Stimulated activated CD4-positive, alpha-beta T cell treated with anti-CD3 and anti-CD28 coated beads, TNF-alpha, amount 100 ng/mL, for 1 hour (primary cell): ENCODE results near the gene FGL2.
"Not testable (repeated sequence)": the region's sequence is repeated elsewhere in the genome, so short reads cannot be mapped to it uniquely, and the experiment has no call there.

ENCODE experiments used
- DNase-seq, 3 donors: peaks; one replicate each; pipeline ENCODE4 v3.0.0-alpha.2; 2020; ENCODE audit warnings: low read depth in 3 of 3, low spot score in 1 of 3

Gene FGL2

DNA sequence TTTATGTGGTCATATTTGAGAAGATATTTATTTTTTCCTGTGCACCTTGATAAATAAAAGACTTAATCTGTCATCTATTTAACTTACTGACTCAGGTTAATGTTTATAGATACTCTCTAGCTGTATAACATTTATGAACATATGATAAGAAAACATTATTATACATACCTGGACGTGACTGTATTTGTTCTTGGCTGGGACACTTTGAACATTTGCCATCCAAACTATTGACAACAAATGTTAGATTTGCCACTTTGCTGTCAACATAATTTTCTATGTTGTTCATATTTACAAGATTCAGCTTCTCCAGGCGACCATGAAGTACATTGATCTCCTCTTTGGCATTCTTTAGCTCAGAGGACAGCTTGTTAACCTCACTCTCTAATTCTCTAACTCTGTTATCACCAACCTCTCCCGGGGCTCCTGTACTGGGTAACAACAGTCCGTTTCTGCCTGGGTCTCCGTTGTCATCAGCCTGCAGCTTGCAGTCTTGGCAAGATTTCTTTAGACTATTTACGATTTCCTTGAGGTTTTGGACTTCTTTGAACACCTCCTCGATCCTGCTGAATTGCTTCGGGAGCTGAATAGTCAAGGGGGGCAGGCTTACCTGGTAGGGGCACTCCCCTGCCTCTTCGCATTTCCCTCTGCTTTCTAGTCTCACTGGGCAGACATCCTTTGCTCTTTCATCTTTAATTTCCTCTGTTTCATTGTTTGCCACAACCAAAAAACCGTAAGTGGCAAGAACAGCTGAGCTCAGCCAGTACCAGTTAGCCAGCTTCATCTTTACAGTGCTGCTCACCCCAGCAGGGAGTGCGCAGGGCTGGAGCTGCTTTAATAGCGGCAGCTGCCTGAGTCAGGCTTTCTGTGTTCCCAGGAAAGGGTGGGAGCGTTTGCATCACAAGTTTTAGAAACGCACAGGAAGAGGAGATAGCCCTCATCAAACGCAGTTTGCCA is at the start of gene FGL2:
Gene FGL2 (minus strand): TSS at position 807 of the 954 bp plus-strand sequence. CDS start 26 bp downstream, at position 781.
- no peak for DNase-seq

GRCh38 chr7:77248154-77248553 is 48.5 kb upstream of the FGL2 start:
- no peak for DNase-seq

- DNase-seq, result peak; percentile 69 to 84 (median 72)
Observed at GRCh38 chr7:77247206-77247850, 47.7 kb upstream of the FGL2 start.

DNA sequence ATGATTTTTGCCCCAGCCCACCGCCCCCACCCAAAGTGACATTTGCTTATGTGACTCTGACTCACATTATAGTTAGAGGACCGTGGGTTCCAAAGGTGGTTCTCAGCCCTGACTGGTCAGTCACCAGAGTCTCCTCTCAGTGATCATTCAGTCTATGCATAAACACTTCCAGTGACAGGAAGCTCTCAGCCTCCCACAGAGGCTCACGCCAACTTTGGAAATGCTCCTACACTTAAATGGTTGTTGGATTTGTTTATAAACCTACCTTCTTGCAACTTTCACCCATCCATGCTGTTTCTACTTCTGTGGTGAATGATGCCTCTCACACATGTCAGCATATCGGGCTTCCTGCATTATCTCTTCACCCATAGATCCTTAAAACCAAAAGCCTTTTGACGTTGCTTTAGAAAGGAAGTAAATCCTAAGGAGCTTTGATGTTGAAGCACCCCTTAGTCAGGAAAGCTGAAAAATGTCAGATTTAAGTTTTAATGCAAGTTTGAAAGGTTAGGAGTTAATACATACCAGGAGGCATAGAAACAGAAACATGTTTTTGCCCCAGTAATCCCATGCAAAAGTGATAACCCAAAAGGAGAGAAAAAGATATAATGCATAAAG is 46.5 kb upstream of the FGL2 start:
- no peak for DNase-seq

DNA sequence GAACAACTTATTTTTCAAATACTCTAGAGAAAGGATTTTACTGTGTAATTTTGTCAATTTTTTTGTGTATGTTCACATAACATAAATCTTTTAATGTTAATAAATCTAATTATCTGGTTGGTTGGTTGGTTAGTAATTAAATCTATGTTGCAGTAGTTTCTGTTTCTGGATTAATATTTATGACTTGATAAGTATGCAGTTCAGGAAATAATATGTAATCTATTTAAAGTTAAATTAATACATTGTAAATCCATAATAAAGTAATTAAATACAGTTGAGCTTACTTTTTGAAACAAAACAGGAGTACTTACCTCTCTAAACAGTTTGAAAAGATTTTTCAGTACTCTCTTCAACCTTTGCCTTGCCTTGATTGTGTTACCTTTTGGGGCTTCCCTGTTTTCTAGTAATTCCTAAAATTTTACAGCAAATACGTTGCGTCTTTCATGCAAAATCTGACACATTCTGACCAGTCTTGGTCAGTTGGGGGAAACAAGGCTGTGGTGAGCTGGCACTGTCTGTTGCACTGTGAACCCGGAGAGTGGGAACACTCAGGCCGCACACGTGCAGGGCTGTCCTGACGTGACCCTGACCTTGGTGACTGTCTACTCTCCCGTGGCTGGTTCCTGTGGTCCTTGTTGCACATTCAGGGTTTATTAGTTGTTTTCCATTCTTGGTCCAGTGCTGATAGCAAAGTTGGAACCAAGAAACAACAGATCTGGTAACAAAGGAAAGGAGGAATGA is 45.6 kb upstream of the FGL2 start:
- DNase-seq, result no peak

- no peak for DNase-seq
Observed at GRCh38 chr7:77244222-77244934, 44.8 kb upstream of the FGL2 start.

DNA sequence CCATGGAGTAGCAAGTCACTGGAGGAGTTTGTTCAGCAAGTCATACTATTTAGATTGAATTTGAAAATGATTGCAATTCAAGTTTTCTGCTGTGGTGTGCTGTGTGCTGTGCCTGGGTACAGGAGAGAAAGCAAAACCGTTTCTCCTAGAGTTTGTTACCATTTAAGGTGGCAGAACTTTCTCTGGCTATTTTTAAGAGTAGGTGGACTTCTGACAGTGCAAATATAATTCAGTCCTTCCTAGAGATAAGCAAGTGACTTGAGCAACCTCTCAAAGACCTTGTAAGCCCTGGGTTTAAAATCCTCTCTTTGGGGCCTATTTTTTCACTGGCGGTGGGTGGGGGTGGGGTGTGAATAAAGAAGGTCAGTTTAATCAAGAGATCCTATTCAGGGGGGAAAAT is 42.9 kb upstream of the FGL2 start:
- no peak for DNase-seq

- DNase-seq, result no peak
Observed at GRCh38 chr7:77242068-77242467, 42.4 kb upstream of the FGL2 start.

DNA sequence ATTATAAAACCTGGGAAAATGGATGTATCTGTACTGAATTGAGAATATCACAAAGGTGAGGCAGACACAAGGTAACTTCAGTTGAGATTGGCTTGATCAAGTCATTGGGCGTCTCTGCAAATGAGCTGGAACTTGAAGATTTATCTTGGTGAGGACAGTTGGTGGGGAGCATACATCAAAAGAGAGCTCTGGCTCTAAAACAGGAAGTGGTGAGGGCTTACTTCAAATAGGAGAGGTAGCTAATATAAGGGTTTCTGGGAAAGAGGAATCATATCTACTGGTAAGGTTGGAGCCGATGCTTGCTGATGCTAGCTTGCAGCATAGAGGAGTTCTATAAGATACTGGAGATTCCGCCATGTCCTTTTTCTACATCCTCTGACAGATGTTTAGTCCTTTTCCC is 39.9 kb upstream of the FGL2 start:
- no peak for DNase-seq

DNA sequence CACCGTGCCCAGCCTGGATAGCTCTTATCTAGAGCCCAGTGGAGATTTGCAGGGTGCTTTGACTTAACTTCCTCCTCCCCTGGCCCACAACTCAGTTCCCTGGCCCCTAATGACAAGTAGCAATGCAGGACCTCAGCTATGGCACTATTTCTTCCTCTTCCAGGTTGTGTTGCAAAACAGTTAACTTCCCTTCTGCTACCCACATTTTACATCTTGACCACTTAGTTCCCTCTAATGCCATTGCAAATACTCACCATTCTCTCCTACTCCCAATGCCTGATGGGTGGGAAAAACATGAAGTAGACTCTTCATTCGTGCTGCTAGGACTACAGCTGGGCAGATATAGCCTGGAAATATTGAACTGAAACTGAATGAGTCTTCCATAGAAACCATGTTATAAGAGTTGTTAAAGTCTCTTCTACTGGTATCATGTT is 39.1 kb upstream of the FGL2 start:
- DNase-seq, result no peak

DNA sequence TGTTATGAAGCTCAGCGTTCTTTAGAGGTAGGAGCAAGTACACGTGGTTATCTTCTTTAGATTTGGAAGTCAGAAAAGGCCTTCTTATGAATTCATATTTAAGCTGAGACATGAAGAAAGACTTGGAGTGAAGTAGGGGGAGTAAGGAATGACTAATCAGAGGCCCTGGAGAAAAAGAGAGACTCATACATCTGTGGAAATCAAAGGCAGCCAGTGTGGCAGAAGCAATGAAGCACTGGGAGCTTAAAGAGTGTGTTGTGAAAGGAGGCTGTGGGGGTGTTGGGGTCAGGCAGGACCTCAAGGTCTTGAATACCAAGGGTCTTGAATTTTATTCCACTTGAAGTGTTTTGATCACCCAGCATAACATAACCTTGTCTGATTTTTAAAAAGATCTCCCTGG is 35.7 kb upstream of the FGL2 start:
- DNase-seq, result no peak

DNA sequence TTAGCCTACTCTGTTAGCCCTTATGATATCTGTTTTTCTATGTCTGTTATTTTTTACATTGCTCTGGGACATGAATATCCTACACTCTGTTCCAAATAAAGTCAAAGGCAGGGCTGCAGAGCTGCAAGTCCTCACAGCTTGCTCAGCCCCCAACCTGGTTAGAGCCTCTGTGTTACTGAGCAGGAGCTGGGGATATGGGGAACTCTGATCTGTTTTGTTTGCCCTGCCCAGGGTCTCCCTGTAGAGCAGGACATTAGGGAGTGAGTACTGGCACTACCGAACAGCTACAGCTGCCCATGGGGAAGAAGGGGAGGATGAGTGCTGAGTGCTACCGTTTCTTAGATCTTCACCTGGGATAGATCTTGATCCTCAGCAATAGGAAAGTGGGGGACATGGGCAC is 32.8 kb upstream of the FGL2 start:
- no peak for DNase-seq

GRCh38 chr7:77228795-77229194 is 29.2 kb upstream of the FGL2 start:
- not testable (repeated sequence) for DNase-seq

DNA sequence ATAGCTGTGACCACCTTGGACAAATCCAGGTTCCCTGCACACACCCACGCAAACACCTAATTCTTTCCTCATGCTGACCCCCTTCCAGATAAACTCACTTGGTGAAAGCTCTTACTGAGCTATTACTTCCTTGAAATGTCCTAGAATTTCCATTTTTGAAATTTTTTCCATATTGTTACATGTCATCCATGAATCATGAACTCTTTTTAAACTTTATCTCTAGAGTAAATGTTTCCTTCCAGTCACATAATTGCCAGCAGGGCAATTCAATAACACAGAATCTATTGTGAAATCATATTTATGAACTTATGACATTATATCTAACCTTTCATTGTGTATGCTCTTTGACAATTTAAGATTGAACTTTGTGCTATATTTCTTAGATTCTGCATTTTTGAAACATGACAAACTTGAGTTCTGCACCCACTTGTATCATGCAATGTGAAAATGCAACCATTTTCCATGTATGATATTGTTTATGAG is 26.8 kb upstream of the FGL2 start:
- no peak for DNase-seq

DNA sequence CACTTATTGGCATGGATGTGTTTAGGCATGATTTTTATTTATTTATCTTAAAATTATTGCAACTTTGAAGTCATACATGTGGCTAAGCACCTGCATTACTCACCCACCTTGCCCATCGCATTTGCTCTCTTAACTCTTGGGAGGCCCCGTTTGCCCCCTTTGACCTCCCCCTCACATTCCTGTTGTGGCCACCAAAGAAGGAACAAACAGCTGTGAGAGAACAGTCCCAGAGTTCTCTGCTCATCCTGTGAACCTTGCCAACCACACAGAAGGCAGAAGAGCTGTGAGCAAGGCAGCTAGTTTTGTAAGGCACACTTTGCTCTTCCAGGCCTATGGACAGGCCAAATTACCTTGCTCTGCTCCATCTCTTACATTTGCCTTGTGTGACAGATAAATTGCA is 23.6 kb upstream of the FGL2 start:
- no peak for DNase-seq

DNA sequence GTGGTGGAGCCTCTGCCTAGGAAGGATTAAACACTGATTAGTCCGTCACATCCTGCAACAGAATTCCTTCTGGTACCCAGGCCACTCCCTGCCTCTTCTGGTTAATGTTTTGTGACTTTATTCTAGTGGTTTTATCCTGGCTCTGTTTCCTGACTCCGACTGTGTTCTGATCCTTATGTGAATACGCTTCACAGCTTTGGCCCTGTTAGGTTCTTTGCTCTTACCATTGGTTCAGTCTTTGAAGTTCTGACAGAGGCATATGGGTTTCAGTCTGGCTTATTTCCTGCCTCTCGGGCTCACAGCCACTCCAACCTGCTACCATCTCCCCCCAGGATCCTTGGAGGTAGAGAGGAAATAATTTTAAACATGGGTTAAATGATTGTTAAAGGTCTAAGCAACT is 23.2 kb upstream of the FGL2 start:
- DNase-seq, result no peak

GRCh38 chr7:77222065-77222464 is 22.4 kb upstream of the FGL2 start:
- no peak for DNase-seq

- DNase-seq, result not testable (repeated sequence)
Observed at GRCh38 chr7:77219701-77220331, 20.2 kb upstream of the FGL2 start.

GRCh38 chr7:77217474-77218185 is 18.0 kb upstream of the FGL2 start:
- DNase-seq, result no peak
